G401.6 (cell line): Measurements from ENCODE around the gene POU6F2.
A peak's percentile ranks its signal among the peaks of the same experiment; 100 is the strongest.
"Not testable (repeated sequence)": the region's sequence is repeated elsewhere in the genome, so short reads cannot be mapped to it uniquely, and the experiment has no call there.

Experiments used
- FAIRE-seq: peaks from 2 replicates; lab custom pipeline; 2012; peaks lifted over from hg19 to GRCh38; lab: Jason Lieb, UNC

Gene POU6F2

DNA sequence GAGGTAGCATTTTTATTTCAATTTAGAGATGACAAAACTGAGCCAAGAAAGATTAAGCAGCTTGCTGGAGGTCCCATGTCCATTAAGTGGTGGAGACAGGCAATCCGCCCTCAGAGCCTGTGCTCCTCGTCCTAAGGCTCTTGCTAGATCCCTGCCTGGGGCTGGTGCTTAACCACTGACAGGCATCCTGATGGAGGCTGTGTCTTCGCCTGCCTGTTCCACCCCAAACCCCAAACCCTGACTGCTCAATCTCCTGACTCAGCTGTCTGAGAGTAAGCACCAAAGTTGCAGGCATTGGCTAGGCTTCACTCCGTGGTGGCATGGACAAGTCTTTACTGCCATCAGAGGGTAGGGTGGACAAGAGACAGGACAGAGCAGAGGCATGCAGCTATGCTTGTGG lies 209.4 kb downstream of the POU6F2 start:
- no peak for FAIRE-seq

GRCh38 chr7:39192476-39192875 lies 214.8 kb downstream of the POU6F2 start:
- FAIRE-seq = no peak

GRCh38 chr7:39194388-39194787 lies 216.7 kb downstream of the POU6F2 start:
- FAIRE-seq = not testable (repeated sequence)

GRCh38 chr7:39195967-39196366 lies 218.3 kb downstream of the POU6F2 start:
- FAIRE-seq = no peak

DNA sequence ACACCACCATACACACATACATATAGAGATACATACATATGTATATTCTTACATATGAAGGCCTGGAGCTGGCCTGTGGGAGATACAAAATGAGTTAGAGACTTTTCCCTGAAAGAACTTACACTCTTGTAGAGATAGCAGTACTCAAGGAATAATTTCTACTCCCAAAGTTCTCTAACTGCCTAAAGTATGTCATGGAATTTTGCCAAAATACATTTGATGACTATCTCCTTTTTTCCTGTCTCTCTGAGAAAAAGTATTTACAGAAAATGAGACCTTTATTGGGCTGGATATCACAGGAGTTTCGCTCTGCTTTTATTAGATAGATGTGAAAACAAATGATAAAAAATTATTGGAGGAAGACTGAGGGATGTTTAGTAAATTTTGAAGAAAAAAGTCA lies 220.1 kb downstream of the POU6F2 start:
- FAIRE-seq = no peak

DNA sequence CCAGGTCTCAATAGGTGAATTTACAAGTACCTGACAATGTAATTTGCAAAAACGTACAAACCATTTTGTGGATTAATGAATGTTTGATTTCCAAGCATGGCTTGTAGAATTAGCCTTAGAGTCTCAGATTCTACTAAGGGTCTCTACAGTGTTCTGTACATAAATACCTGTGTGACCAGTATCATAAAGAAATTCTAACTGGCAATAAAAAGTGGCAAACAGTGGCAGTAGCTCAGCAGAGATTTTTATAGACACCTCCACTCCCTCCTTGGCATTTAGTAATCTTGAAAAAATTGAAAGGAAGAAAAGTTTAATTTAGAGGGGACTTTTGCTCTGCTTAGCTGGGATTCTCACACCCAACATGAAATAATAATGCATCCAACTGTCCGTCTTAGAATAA lies 220.8 kb downstream of the POU6F2 start:
- no peak for FAIRE-seq

GRCh38 chr7:39199006-39199405 lies 221.3 kb downstream of the POU6F2 start:
- no peak for FAIRE-seq

- no peak for FAIRE-seq
Measured at GRCh38 chr7:39199951-39200350, 222.2 kb downstream of the POU6F2 start.

DNA sequence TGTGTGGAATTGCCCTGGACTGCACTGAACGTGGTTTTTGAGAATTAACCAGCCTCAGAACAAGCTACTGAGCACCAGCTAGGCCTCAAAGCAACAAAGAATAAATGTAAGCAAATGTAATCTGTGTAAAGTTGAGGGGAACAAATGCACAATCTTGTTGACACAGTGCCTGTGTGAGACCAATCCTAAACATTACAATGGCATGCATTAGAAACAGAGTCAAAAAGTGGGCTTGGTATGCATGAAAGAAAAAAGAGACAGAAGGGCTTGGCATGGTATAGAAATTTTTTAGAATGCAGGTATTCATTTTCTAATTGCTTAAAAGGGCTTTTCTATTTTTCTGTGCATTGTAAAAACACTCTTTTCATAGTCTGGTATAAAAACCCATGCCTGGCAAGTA lies 224.3 kb downstream of the POU6F2 start:
- no peak for FAIRE-seq

DNA sequence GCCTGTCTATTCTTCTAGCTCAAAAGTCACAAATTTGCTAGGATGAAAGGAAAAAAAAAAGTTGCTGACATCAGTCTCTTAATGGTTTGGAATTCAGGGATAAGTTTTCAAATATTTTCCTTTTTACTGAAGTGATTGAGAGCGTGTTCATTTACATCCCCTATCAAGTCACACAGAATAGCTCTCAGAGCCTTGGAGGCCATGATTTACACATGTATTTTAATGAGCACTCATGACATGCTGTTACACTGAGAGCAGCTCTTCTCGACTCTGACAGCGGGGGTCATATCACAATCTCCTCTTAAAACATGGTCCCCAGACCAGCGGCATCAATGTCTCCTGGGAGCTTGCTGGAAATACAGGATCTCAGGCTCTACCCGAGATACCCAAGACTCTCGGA lies 232.7 kb downstream of the POU6F2 start:
- no peak for FAIRE-seq

DNA sequence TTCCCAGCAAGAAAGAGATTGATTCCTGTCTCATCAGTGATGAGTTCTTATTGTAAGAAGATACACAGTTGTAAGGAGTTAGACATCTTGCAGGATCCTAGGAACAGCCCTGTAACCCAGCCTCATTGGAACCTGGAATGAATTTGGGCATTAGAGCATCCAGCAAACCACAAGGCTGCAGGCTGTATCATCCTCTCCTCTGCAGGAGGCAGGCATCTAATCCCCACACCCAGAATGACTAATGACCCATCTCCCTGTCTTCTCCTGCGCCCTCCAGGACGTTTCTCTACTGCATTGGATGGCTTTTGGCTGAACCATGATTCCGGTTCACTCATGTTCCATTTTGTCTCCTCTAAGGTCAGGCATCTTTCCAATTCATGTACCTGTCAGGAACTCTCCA lies 233.9 kb downstream of the POU6F2 start:
- FAIRE-seq = no peak

GRCh38 chr7:39212876-39213275 lies 235.2 kb downstream of the POU6F2 start:
- FAIRE-seq = no peak

- no peak for FAIRE-seq
Measured at GRCh38 chr7:39217783-39218182, 240.1 kb downstream of the POU6F2 start.

DNA sequence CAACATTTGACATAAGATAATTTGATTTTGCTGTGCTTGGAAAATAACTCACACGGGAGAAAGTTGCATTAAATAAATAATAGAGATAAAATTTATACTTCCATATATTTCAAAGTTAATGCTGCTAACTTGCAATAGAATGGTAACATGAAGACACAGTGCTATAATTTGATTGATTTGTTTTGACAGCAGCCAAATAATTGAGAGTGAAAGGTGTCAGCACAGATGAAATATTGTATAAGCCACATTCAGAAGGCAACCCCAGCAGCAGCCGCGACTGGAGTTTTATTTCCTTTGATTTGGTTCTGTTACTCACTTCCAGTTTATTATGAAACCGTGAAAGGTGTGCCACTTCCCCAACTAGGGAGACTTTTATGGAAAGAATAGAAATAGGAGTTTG lies 242.2 kb downstream of the POU6F2 start:
- FAIRE-seq = no peak

DNA sequence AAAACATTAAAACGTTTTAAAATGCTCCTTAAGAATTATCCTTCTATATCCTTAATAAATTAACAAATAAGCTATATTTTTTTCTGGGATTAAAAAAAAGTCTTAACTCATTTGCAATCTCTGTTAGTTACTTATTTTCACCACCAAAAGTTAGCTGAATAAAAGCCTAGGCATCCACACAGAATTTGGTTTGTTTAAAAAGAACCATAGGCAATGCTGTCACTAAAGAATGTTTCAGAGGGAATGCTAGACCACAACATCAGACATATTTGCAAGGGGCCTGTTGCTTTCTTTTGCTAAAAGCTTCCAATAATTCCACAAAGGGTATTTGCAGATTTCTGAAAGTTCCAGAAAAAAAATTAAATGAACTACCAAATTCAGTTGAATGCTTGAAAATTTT lies 244.2 kb downstream of the POU6F2 start:
- peak; percentile 11 for FAIRE-seq

- no peak for FAIRE-seq
Measured at GRCh38 chr7:39228946-39229345, 251.2 kb downstream of the POU6F2 start.

DNA sequence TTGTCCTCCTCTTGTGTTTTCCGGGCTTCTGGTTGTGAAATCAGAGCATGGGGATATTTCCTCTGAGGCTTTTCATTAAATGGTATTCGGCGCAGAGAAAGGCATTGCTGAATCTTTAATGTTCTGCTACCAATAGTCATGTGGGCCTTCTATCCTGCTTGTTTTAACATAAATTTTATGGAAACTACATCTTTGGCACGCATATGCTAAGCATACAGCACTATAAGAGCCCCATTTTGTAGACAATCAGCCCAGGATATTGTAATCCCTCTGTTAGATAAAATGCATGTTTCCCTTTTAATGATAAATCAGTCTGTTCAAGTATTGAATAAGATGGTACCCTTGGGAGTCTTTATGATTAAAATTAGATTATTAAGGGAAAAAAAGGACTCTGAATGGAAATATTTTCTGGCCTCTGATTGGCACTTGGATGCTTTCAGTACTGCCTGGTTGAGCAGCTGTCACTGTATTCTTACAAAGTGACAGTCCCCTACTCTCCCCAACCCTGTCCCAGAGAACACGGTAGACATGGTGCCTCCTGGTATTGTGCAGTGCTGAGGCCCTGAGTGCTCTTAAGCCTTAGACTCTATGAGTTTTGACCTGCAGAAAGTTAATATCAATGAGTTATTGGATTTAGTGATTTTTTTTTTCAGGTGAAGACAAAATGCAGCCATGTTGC lies 256.3 kb downstream of the POU6F2 start:
- no peak for FAIRE-seq

DNA sequence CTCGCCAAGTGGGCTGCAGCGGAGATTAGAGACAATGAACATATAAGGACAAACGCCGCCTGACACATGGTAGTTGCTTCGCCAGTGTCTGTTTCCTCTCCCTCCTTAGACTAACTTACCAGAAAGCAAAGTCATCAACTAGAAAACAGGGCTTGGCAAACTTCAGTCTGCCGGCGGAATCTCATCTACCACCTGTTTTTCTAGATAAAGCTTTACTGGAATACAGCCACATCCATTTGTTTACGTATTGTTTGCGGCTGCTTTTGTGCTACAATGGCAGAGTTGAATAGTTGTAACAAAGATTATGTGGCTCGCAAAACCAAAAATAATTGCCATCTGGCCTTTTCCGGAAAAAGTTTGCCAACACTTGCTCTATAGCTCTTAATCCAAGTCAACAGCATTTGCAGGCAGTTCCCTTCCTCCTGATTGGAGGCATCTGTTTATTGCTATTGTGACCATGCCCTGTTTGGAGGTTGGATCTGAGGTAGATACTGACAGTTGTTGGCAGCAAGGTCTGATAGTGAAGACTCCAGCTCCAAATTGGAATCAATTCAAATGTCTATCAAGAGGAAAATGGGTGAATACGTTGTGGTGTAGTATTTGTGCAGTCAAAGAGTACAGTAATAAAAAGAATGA lies 260.6 kb downstream of the POU6F2 start:
- FAIRE-seq = no peak

GRCh38 chr7:39240864-39241263 lies 263.2 kb downstream of the POU6F2 start:
- FAIRE-seq = no peak

DNA sequence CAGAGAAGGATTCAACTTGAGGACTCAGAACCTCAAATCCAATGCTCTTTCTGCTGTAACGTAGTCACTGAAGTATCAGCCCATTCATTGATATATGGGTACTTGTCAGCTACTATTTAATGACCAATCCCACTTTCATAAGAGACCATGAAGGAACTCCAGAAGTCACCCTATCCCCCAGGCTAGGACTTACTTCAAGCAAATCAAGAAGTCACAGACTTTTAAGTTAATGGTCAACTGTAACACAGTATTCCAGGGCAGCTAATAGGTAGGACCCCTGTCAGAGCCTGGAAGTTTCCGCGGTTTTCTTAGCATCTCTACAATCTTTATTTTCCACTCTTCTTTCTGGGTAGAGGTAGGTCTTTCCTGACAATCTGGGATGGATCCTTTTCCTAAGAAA lies 269.9 kb downstream of the POU6F2 start:
- no peak for FAIRE-seq

DNA sequence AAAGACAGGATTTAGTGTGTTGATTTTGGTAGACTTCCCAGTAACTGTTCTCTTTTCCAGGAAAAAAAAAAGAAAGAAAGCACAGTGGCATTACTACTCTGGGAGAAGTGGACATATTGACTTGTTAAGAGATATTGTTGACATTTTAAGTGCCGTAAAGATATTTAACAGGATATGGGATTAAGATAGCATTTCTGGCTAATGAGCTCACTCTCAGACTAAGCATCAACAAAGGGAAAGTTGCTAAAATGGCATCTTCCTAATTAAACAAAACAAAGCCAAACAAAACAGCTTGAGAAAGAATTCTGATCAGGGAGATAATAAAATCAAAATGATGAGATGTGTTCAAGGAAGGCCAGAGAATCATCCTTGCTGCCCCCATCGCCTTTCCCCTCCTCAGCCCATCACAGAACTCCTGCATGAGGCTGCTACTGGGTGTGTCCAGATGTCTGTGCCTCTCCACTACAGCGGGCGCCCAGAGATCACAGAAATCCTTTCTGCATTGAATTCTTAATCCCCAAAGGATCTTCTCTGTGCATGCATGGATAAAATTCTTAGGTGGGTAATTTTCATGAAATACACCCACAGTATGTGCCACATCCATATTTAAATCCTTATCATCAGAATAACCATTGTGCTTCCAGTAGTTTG lies 270.5 kb downstream of the POU6F2 start:
- FAIRE-seq = peak; percentile 98

- FAIRE-seq = no peak
Measured at GRCh38 chr7:39248692-39249090, 271.0 kb downstream of the POU6F2 start.

DNA sequence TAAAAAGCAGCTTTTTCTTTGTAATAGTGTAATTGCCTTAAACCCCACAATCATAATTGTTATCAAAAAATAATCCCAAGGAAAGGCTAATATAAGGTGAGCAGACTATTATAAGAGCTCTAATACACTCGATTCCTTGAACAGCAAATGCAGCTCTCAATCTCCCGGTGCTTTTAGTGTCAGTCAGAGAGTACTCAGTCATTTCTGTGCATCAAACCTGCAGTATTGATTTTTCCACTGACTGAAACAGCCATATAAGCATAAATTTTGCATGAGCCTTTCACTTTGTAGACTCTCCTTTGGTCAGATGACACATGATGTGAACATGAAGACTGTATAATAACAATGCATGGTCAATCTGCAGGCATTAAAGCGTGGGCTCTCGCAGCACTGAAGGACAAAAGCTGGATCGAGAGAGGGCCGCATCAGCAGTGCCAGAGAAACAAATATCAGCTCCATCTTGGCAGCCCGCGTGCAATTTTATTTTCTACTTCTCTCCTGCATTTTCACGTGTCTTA lies 272.0 kb downstream of the POU6F2 start:
- no peak for FAIRE-seq

- FAIRE-seq = peak; percentile 97
Measured at GRCh38 chr7:39252916-39253315, 275.2 kb downstream of the POU6F2 start.
